ENCODE results near the gene ISYNA1.

GRCh38 chr19:18384775-18385174 lies 53.2 kb downstream of the ISYNA1 start:
- TF ChIP-seq, protein P1, sequence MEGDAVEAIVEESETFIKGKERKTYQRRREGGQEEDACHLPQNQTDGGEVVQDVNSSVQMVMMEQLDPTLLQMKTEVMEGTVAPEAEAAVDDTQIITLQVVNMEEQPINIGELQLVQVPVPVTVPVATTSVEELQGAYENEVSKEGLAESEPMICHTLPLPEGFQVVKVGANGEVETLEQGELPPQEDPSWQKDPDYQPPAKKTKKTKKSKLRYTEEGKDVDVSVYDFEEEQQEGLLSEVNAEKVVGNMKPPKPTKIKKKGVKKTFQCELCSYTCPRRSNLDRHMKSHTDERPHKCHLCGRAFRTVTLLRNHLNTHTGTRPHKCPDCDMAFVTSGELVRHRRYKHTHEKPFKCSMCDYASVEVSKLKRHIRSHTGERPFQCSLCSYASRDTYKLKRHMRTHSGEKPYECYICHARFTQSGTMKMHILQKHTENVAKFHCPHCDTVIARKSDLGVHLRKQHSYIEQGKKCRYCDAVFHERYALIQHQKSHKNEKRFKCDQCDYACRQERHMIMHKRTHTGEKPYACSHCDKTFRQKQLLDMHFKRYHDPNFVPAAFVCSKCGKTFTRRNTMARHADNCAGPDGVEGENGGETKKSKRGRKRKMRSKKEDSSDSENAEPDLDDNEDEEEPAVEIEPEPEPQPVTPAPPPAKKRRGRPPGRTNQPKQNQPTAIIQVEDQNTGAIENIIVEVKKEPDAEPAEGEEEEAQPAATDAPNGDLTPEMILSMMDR (IDR thresholded peaks at IDR 0.05) = no peak
- no peak for TF ChIP-seq EZH2 (IDR thresholded peaks at IDR 0.05; ENCODE audit: borderline replicate concordance, insufficient read depth, low read depth, low read length, poor library complexity, severe bottlenecking)
